HEK293 (cell line): Measurements from ENCODE around the gene PDE2A.

Source experiments
- KLF16 ChIP-seq: fragments of 450-650 bp; formaldehyde crosslinking; IDR thresholded peaks from 2 replicates; pipeline ENCODE4 v1.5.1; 2017; ENCODE audit warnings: missing biosample characterization, missing genetic modification characterization
- SALL2 ChIP-seq: fragments of 450-650 bp; formaldehyde crosslinking; IDR thresholded peaks from 2 replicates; pipeline ENCODE4 v1.5.0; 2017; ENCODE audit warnings: missing biosample characterization, mild to moderate bottlenecking, missing genetic modification characterization, borderline replicate concordance
- TCF7L2 ChIP-seq: IDR thresholded peaks from 2 replicates; pipeline ENCODE4 v1.6.1; 2011; ENCODE audit warnings: low read depth, mild to moderate bottlenecking, inconsistent platforms, low read length, moderate library complexity, borderline replicate concordance
- ZNF132 ChIP-seq: fragments of 450-650 bp; formaldehyde crosslinking; IDR thresholded peaks from 2 replicates; pipeline ENCODE4 v1.5.1; 2017; ENCODE audit warnings: missing biosample characterization, missing genetic modification characterization, borderline replicate concordance
- ZNF2 ChIP-seq: fragments of 450-650 bp; formaldehyde crosslinking; IDR thresholded peaks from 2 replicates; pipeline ENCODE4 v1.5.1; 2016; ENCODE audit warnings: missing biosample characterization, missing genetic modification characterization
- ZNF48 ChIP-seq: fragments of 450-650 bp; formaldehyde crosslinking; IDR thresholded peaks from 2 replicates; pipeline ENCODE4 v1.5.1; 2016; ENCODE audit warnings: missing biosample characterization, missing genetic modification characterization
- ZNF571 ChIP-seq: fragments of 450-650 bp; formaldehyde crosslinking; IDR thresholded peaks from 2 replicates; pipeline ENCODE4 v1.5.0; 2017; ENCODE audit warnings: missing biosample characterization, missing genetic modification characterization
- ZNF610 ChIP-seq: fragments of 450-650 bp; formaldehyde crosslinking; IDR thresholded peaks from 2 replicates; pipeline ENCODE4 v1.5.1; 2016; ENCODE audit warnings: missing biosample characterization, missing genetic modification characterization, borderline replicate concordance
- ZNF701 ChIP-seq: fragments of 450-650 bp; formaldehyde crosslinking; IDR thresholded peaks from 2 replicates; pipeline ENCODE4 v1.5.1; 2016; ENCODE audit warnings: missing biosample characterization, missing genetic modification characterization
- TF ChIP-seq, protein P1 (sequence below): fragments of 450-650 bp; formaldehyde crosslinking; IDR thresholded peaks from 2 replicates; pipeline ENCODE4 v1.5.1; 2016; ENCODE audit warnings: missing biosample characterization, missing genetic modification characterization
- TF ChIP-seq, protein P2 (sequence below): fragments of 450-650 bp; formaldehyde crosslinking; IDR thresholded peaks from 2 replicates; pipeline ENCODE4 v1.5.1; 2016; ENCODE audit warnings: missing biosample characterization, missing genetic modification characterization
- TF ChIP-seq, protein P3 (sequence below): fragments of 450-650 bp; formaldehyde crosslinking; IDR thresholded peaks from 2 replicates; pipeline ENCODE4 v1.5.1; 2017; ENCODE audit warnings: missing biosample characterization, mild to moderate bottlenecking, missing genetic modification characterization, moderate library complexity
- TF ChIP-seq, protein P4 (sequence below): fragments of 450-650 bp; formaldehyde crosslinking; IDR thresholded peaks from 2 replicates; pipeline ENCODE4; 2016; ENCODE audit warnings: missing biosample characterization, missing genetic modification characterization

DNA sequence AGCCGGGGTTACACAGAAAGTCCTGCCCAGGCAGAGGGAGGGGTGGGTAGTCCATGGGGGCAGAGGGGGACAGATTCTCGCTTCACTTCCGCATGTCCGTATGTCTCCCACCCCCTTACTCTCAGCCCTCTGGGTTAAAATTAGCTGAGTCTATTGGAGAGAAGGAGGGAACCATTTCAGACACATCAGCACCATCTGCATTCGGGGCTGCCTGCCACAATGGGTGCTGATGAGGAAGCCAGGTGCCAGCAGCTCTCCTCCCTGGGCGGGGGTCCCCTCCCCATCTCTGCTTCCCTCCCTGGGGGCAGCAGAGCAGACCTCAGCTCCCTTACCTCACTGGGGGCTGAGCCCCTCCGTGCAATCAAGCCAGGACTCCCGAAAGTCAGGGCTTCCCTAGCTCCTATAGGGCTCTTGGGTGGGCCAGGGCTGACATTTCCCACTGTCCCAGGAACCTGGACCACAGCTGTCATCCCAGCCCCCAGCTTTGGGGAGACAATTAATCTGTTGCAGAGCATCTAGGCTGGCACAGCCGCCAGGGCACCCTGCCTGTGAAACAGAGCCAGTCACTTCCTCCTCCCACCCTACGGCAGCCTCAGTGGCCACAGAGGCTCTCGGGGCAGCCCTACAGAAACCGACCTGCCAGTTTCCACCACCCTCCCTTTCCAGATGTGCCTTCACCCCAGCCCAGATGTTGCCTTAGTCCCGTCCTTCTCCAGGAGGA lies 67.3 kb downstream of the PDE2A start:
- TF ChIP-seq ZNF48 (no peak), ZNF132 (tag by site-specific recombination) (no peak), SALL2 (tag by site-specific recombination) (no peak), ZNF571 (no peak), TCF7L2 (no peak), ZNF701 (tag by site-specific recombination) (no peak), ZNF610 (tag by site-specific recombination) (no peak), KLF16 (tag by site-specific recombination) (no peak), ZNF2 (tag by site-specific recombination) (no peak)
- TF ChIP-seq, protein P1, sequence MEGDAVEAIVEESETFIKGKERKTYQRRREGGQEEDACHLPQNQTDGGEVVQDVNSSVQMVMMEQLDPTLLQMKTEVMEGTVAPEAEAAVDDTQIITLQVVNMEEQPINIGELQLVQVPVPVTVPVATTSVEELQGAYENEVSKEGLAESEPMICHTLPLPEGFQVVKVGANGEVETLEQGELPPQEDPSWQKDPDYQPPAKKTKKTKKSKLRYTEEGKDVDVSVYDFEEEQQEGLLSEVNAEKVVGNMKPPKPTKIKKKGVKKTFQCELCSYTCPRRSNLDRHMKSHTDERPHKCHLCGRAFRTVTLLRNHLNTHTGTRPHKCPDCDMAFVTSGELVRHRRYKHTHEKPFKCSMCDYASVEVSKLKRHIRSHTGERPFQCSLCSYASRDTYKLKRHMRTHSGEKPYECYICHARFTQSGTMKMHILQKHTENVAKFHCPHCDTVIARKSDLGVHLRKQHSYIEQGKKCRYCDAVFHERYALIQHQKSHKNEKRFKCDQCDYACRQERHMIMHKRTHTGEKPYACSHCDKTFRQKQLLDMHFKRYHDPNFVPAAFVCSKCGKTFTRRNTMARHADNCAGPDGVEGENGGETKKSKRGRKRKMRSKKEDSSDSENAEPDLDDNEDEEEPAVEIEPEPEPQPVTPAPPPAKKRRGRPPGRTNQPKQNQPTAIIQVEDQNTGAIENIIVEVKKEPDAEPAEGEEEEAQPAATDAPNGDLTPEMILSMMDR: no peak
- TF ChIP-seq, protein P2, sequence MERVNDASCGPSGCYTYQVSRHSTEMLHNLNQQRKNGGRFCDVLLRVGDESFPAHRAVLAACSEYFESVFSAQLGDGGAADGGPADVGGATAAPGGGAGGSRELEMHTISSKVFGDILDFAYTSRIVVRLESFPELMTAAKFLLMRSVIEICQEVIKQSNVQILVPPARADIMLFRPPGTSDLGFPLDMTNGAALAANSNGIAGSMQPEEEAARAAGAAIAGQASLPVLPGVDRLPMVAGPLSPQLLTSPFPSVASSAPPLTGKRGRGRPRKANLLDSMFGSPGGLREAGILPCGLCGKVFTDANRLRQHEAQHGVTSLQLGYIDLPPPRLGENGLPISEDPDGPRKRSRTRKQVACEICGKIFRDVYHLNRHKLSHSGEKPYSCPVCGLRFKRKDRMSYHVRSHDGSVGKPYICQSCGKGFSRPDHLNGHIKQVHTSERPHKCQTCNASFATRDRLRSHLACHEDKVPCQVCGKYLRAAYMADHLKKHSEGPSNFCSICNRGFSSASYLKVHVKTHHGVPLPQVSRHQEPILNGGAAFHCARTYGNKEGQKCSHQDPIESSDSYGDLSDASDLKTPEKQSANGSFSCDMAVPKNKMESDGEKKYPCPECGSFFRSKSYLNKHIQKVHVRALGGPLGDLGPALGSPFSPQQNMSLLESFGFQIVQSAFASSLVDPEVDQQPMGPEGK: no peak
- TF ChIP-seq, protein P3, sequence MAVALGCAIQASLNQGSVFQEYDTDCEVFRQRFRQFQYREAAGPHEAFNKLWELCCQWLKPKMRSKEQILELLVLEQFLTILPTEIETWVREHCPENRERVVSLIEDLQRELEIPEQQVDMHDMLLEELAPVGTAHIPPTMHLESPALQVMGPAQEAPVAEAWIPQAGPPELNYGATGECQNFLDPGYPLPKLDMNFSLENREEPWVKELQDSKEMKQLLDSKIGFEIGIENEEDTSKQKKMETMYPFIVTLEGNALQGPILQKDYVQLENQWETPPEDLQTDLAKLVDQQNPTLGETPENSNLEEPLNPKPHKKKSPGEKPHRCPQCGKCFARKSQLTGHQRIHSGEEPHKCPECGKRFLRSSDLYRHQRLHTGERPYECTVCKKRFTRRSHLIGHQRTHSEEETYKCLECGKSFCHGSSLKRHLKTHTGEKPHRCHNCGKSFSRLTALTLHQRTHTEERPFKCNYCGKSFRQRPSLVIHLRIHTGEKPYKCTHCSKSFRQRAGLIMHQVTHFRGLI (tag by site-specific recombination): no peak
- TF ChIP-seq, protein P4, sequence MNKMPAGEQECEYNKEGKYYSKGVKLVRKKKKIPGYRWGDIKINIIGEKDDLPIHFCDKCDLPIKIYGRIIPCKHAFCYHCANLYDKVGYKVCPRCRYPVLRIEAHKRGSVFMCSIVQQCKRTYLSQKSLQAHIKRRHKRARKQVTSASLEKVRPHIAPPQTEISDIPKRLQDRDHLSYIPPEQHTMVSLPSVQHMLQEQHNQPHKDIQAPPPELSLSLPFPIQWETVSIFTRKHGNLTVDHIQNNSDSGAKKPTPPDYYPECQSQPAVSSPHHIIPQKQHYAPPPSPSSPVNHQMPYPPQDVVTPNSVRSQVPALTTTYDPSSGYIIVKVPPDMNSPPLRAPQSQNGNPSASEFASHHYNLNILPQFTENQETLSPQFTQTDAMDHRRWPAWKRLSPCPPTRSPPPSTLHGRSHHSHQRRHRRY (tag by site-specific recombination): no peak
